Neural cell (in vitro differentiated cells): ENCODE data around the gene DZIP1L. TPM values are rescaled to one million over a fixed set of nuclear protein-coding genes. Genes with fewer than 3 reads are reported as not detected.

Experiments used
- H2AFZ ChIP-seq: fragments of 200-600, 300-800 bp; sonication (generic), shearing (Covaris generic); 2 replicates; pipeline ENCODE4 v1.6.0; 2014; ENCODE audit warnings: low read depth, mild to moderate bottlenecking, antibody characterized with exemption, low read length, moderate library complexity
- H3F3A ChIP-seq: fragments of 200-600 bp; shearing (Covaris generic); 2 replicates; pipeline ENCODE4 v1.6.1; 2016; ENCODE audit warnings: mild to moderate bottlenecking, moderate library complexity, mixed read lengths, antibody characterized with exemption, low read length; ENCODE audit not compliant: insufficient read depth, poor library complexity, severe bottlenecking
- H3K27ac ChIP-seq: fragments of 200-600, 300-800 bp; sonication (generic), shearing (Covaris generic); 2 replicates; pipeline ENCODE4 v1.5.1; 2014; ENCODE audit warnings: mild to moderate bottlenecking, low read length, moderate library complexity
- H3K27me3 ChIP-seq: fragments of 300-800, 200-600 bp; sonication (generic), shearing (Covaris generic); 2 replicates; pipeline ENCODE4 v1.6.0; 2014; ENCODE audit warnings: mild to moderate bottlenecking, low read depth, low read length, moderate library complexity; ENCODE audit not compliant: insufficient read depth
- H3K36me3 ChIP-seq: fragments of 300-800, 200-600 bp; sonication (generic), shearing (Covaris generic); 2 replicates; pipeline ENCODE4 v1.5.1; 2014; ENCODE audit warnings: mild to moderate bottlenecking, antibody characterized with exemption, low read length, moderate library complexity; ENCODE audit not compliant: insufficient read depth
- H3K4me2 ChIP-seq: fragments of 300-800, 200-600 bp; sonication (generic), shearing (Covaris generic); 2 replicates; pipeline ENCODE4 v1.6.0; 2014; ENCODE audit warnings: mild to moderate bottlenecking, low read length
- H3K4me3 ChIP-seq: fragments of 300-800, 200-600 bp; sonication (generic), shearing (Covaris generic); 2 replicates; pipeline ENCODE4 v1.5.1; 2014; ENCODE audit warnings: mild to moderate bottlenecking, low read length, moderate library complexity
- H3K79me2 ChIP-seq: fragments of 200-600 bp; shearing (Covaris generic); replicated peaks from 2 replicates; pipeline ENCODE4 v1.6.0; 2014; ENCODE audit warnings: mild to moderate bottlenecking, low read length, moderate library complexity; ENCODE audit not compliant: insufficient read depth
- H3K9ac ChIP-seq: fragments of 300-800, 200-600 bp; sonication (generic), shearing (Covaris generic); 2 replicates; pipeline ENCODE4 v1.6.1; 2016; ENCODE audit warnings: mild to moderate bottlenecking, low read length, mixed read lengths
- H3K9me2 ChIP-seq: fragments of 200-600 bp; shearing (Covaris generic); 2 replicates; pipeline ENCODE4 v1.6.1; 2016; ENCODE audit warnings: mild to moderate bottlenecking, low read length, mixed read lengths; ENCODE audit not compliant: insufficient read depth
- H3K9me3 ChIP-seq: fragments of 200-600, 300-800 bp; sonication (generic), shearing (Covaris generic); 2 replicates; pipeline ENCODE4 v1.6.1; 2016; ENCODE audit warnings: mild to moderate bottlenecking, mixed run types, low read length, moderate library complexity, mixed read lengths
- H4K20me1 ChIP-seq: fragments of 200-600 bp; shearing (Covaris generic); 2 replicates; pipeline ENCODE4 v1.6.1; 2016; ENCODE audit warnings: mild to moderate bottlenecking, mixed run types; ENCODE audit not compliant: insufficient read depth
- CTCF ChIP-seq: fragments of 450-650 bp; IDR thresholded peaks from 2 replicates; pipeline ENCODE4 v1.5.1; 2014; ENCODE audit warnings: antibody characterized with exemption, mild to moderate bottlenecking, moderate library complexity; ENCODE audit not compliant: poor library complexity, severe bottlenecking
- EP300 ChIP-seq: fragments of 450-650 bp; conservative IDR thresholded peaks from 2 replicates; pipeline ENCODE4 v1.6.1; 2014; ENCODE audit warnings: antibody characterized with exemption, mild to moderate bottlenecking, moderate library complexity; ENCODE audit not compliant: poor library complexity, severe bottlenecking
- EZH2 ChIP-seq: fragments of 200-600, 300-800 bp; shearing (Covaris generic), sonication (generic); IDR thresholded peaks from 2 replicates; pipeline ENCODE4 v1.6.1; 2014; ENCODE audit warnings: antibody characterized with exemption, low read length, borderline replicate concordance, mild to moderate bottlenecking; ENCODE audit not compliant: insufficient read depth, poor library complexity, severe bottlenecking
- MXI1 ChIP-seq: fragments of 450-650 bp; conservative IDR thresholded peaks from 2 replicates; pipeline ENCODE4 v1.6.1; 2014; ENCODE audit warnings: antibody characterized with exemption, mild to moderate bottlenecking; ENCODE audit not compliant: poor library complexity, severe bottlenecking
- POLR2AphosphoS5 ChIP-seq: IDR thresholded peaks from 2 replicates; pipeline ENCODE4 v1.6.1; 2012
- RAD21 ChIP-seq: fragments of 450-650 bp; conservative IDR thresholded peaks from 2 replicates; pipeline ENCODE4 v1.6.1; 2014; ENCODE audit warnings: antibody characterized with exemption, mild to moderate bottlenecking, moderate library complexity
- SMC3 ChIP-seq: fragments of 450-650 bp; conservative IDR thresholded peaks from 2 replicates; pipeline ENCODE4 v1.6.1; 2014; ENCODE audit warnings: antibody characterized with exemption, mild to moderate bottlenecking, moderate library complexity; ENCODE audit not compliant: poor library complexity
- TAF1 ChIP-seq: IDR thresholded peaks from 2 replicates; pipeline ENCODE4 v1.6.1; 2012; ENCODE audit warnings: low read depth
- polyA plus RNA-seq: library from polyadenylated mRNA; depleted of rRNA; stranded (reverse); fragments of >200 nt; gene quantifications from 2 replicates; pipeline ENCODE4 v1.2.3, GENCODE V29; 2014
- TF ChIP-seq, protein P1 (sequence below): IDR thresholded peaks from 2 replicates; pipeline ENCODE4 v1.6.1; 2012; ENCODE audit warnings: borderline replicate concordance

DZIP1L gene
- polyA plus RNA-seq, 1 donor from 2014 or later = 1.7 TPM

GRCh38 chr3:138043266-138044029 lies 72.0 kb downstream of the DZIP1L start:
- Histone ChIP-seq H3K4me3 (no peak overlapping the region), H3K9me2 (no peaks in the 10 kb centered on the region), H3K9me3 (no peaks in the 10 kb centered on the region), H3K4me2 (no peak overlapping the region), H3K9ac (no peak overlapping the region), H3K36me3 (no peaks in the 10 kb centered on the region), H3K79me2 (no peaks in the 10 kb centered on the region), H2AFZ (no peak overlapping the region), H3K27ac (no peak overlapping the region), H4K20me1 (no peaks in the 10 kb centered on the region), H3F3A (no peaks in the 10 kb centered on the region), H3K27me3 (no peaks in the 10 kb centered on the region)
- TF ChIP-seq RAD21 (no peak), SMC3 (no peak), POLR2AphosphoS5 (no peak), EZH2 (no peak), CTCF (no peak), TAF1 (no peak), EP300 (no peak), MXI1 (no peak)
- TF ChIP-seq, protein P1, sequence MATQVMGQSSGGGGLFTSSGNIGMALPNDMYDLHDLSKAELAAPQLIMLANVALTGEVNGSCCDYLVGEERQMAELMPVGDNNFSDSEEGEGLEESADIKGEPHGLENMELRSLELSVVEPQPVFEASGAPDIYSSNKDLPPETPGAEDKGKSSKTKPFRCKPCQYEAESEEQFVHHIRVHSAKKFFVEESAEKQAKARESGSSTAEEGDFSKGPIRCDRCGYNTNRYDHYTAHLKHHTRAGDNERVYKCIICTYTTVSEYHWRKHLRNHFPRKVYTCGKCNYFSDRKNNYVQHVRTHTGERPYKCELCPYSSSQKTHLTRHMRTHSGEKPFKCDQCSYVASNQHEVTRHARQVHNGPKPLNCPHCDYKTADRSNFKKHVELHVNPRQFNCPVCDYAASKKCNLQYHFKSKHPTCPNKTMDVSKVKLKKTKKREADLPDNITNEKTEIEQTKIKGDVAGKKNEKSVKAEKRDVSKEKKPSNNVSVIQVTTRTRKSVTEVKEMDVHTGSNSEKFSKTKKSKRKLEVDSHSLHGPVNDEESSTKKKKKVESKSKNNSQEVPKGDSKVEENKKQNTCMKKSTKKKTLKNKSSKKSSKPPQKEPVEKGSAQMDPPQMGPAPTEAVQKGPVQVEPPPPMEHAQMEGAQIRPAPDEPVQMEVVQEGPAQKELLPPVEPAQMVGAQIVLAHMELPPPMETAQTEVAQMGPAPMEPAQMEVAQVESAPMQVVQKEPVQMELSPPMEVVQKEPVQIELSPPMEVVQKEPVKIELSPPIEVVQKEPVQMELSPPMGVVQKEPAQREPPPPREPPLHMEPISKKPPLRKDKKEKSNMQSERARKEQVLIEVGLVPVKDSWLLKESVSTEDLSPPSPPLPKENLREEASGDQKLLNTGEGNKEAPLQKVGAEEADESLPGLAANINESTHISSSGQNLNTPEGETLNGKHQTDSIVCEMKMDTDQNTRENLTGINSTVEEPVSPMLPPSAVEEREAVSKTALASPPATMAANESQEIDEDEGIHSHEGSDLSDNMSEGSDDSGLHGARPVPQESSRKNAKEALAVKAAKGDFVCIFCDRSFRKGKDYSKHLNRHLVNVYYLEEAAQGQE = no peak

GRCh38 chr3:138042043-138042442 lies 73.4 kb downstream of the DZIP1L start:
- H3K27ac ChIP-seq = no peak overlapping the region
- no peak overlapping the region for H3K9ac ChIP-seq
- H3K9me2 ChIP-seq = no peaks in the 10 kb centered on the region
- H3K4me3 ChIP-seq = no peak overlapping the region
- H3F3A ChIP-seq = no peaks in the 10 kb centered on the region
- H3K79me2 ChIP-seq = no peaks in the 10 kb centered on the region
- H3K36me3 ChIP-seq = no peaks in the 10 kb centered on the region
- H2AFZ ChIP-seq = no peak overlapping the region
- no peaks in the 10 kb centered on the region for H3K9me3 ChIP-seq
- no peaks in the 10 kb centered on the region for H3K27me3 ChIP-seq
- no peaks in the 10 kb centered on the region for H4K20me1 ChIP-seq
- TF ChIP-seq POLR2AphosphoS5 = no peak
- TF ChIP-seq TAF1 = no peak
- TF ChIP-seq, protein P1 = no peak
- TF ChIP-seq CTCF = no peak
- no peak for TF ChIP-seq EZH2
- TF ChIP-seq SMC3 = no peak
- no peak for TF ChIP-seq MXI1
- TF ChIP-seq EP300 = no peak
- no peak for TF ChIP-seq RAD21
- H3K4me2 ChIP-seq = no peak overlapping the region
